Stimulated activated CD4-positive, alpha-beta T cell treated with anti-CD3 and anti-CD28 coated beads, Interleukin-4, amount 100 ng/mL, for 24 hours (primary cell): Measurements from ENCODE around the gene S100A5.

Experiments
- DNase-seq: peaks from one replicate; pipeline ENCODE4 v3.0.0-alpha.2; 2020

Gene S100A5

GRCh38 chr1:153546796-153547559 is 6.2 kb upstream of the S100A5 start:
- no peak for DNase-seq

GRCh38 chr1:153546371-153546770 is 5.6 kb upstream of the S100A5 start:
- no peak for DNase-seq

- DNase-seq: peak; percentile 95
Observed at GRCh38 chr1:153545067-153546055, 4.6 kb upstream of the S100A5 start, which contains the start of gene S100A4. S100A4 (minus strand) TSS chr1:153545806; CDS start chr1:153544794, 1,012 bp downstream.

- DNase-seq: peak; percentile 12
Observed at GRCh38 chr1:153544453-153545066, 3.8 kb upstream of the S100A5 start.

DNA sequence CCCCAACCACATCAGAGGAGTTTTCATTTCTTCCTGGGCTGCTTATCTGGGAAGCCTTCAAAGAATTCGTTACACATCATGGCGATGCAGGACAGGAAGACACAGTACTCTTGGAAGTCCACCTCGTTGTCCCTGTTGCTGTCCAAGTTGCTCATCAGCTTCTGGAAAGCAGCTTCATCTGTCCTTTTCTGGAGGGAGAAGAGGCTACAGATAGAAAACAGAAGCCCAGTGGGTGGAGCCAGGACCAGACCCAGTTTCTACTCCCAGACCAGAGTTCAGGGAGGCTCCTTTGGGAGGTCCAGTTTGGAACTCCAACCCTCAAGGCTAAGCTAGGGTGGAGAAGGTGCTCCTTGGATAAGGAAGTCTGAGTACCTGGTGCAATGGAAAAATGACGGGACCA is 3.0 kb upstream of the S100A5 start:
- no peak for DNase-seq

GRCh38 chr1:153542956-153543711 is 2.4 kb upstream of the S100A5 start:
- no peak for DNase-seq

DNA sequence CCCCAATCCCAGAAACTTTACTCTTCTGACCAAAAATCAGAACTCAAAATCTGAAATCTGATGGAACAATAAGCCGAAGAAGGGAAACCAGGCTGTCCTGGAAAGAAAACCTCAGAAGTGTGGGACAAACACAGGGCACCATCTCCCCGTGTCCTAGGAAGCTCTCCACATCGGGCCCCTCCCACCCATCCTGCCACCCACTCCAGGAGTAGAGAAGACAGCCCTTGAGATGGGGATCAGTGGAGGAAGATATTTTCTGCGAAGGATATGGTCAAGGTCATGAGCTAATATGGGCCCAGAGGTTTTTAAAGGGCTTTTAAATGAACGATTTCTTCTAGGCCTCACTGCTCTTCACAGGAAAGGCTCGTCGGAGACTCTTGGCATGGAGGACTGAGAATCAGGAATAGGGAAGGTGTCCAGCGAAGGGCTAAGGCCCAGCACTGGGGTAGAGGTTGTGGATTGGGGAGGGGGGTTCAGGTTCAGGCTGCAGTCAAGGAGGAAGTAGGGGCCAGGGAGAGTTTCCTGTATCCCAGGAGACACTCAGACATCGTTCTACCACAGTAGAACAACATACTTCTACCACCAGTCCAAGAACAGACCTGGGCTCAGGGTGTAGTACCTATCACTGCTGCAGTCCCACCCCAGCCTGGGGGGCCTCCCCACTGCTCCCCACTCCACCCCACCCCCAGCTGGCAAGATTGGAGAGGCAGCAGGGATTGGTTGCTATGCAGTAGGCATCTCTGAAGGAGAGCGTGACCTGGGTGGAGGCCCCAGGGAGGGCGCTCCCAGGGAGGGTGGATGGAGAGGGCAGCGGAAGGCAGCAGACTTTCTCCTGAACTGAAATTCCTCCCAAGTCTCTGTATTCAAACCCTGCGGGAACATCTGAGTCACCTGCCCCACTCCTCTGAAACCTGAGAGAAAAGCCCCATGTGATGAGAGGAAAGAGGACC is 1.2 kb upstream of the S100A5 start:
- DNase-seq: no peak

- DNase-seq: no peak
Observed at GRCh38 chr1:153539395-153540093, 1.2 kb downstream of the S100A5 start.

GRCh38 chr1:153538315-153538821 is 2.4 kb downstream of the S100A5 start:
- DNase-seq: no peak

DNA sequence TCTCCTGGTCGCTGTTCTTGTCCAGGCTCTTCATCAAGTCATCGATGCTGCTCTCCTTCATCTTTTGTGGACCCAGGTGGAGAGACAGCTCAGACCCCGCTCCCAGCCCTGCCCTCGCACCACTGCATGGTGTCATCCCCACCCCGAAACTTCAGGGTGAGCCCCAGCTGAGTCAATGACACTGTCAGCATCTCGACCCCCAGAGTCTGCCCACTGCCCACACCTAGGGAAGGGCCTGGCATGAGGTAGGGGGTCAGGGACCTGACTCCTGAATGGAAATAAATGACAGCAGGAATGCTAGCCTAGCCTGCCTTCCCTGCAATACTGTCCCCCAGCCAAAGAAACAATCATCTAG is 3.4 kb downstream of the S100A5 start:
- no peak for DNase-seq

DNA sequence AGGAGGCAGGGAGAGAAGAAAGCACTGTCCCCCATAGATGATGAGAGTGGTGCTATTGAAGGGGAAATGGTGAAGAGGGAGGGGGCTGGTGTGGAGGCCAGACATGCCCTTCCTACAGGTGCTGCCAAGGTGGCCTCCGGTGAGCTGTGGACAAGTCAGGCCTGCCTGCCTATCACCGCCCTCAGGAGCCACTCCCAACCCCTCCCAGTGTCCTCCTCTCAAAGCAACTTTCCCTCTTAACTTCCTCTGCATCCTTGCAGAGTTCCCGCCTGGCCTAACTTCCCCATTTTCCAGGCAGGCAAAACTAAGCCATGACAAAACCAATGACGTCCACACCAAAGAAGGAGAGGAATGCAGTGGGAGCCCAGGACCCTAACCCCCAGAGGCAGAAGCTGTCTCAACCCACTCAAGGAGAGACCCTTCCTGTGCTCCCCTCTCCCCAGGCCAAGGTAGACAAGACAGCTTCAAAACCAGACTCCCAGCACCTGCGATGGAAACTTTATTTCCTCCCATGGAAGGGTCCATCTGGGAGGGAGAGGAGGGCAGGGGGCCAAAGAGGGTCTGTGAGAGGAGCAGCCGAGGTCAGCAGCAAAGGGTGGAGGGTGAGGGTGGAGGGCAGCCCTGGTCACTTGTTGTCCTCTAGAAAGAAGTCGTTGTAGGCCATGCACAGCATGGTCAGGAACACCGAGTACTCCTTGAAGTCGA is 3.9 kb downstream of the S100A5 start:
- DNase-seq: no peak

DNA sequence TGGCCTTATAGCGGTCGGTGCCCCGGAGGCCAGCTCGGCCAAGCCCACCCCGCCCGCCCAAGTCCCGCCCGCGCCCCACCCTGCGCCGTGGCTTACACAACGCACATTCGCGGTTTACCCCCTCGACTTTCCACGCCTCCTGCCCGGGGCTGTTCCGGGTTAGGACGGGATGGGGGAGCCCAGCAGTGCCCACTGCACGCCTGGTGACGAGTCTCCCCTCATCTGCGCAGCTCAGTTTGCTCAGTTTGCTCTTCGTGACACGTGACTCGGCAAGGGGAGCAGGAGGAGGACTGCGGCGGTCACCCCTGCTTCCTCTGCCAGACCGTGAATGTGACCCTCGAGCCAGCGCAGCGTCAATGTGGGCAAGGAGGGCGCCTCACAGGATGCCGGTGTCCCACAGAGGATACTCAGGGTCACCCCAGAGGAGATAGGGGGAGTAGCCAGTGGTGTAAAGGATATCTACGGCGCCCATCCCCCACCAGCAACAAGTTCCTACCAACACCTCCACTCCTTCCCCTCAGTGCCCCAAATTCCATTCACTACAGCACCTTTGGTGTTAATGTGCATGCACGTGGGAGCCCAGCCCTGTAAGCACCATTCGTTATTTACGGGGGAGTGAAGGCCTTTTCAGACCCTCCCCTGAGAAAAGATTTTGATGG is 4.6 kb downstream of the S100A5 start:
- peak; percentile 83 for DNase-seq

- peak; percentile 42 for DNase-seq
Observed at GRCh38 chr1:153535242-153536011, 5.3 kb downstream of the S100A5 start, which contains the start of gene S100A6. S100A6 (minus strand) TSS chr1:153535991; CDS start chr1:153535339, 652 bp downstream.

- DNase-seq: no peak
Observed at GRCh38 chr1:153534925-153535241, 5.9 kb downstream of the S100A5 start.

GRCh38 chr1:153534226-153534924 is 6.4 kb downstream of the S100A5 start:
- no peak for DNase-seq

- no peak for DNase-seq
Observed at GRCh38 chr1:153533689-153534201, 7.0 kb downstream of the S100A5 start.

GRCh38 chr1:153532769-153533599 is 7.8 kb downstream of the S100A5 start:
- DNase-seq: peak; percentile 80
